HG03066 (cell line): ENCODE measurements around the gene DHX58.

ENCODE experiments used
- ATAC-seq: cut with Tn5 transposase; IDR thresholded peaks from one replicate; pipeline ENCODE4 v1.9.1; 2021; ENCODE audit warnings: low read depth; ENCODE audit not compliant: unreplicated experiment

Gene DHX58

DNA sequence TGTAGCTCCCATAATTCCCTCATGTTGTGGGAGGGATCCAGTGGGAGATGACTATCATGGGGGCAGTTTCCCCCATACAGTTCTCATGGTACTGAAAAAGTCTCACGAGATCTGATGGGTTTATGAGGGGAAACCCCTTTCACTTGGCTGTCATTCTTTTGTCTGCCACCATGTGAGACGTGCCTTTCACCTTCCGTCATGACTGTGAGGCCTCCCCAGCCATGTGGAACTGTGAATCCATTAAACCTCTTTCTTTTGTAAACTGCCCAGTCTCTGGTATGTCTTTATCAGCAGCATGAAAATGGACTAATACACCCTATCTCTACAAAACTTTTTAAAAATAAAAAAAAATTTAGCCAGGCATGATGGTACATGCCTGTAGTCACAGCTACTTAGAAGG, 55.9 kb downstream of the DHX58 start:
- no peak for ATAC-seq

DNA sequence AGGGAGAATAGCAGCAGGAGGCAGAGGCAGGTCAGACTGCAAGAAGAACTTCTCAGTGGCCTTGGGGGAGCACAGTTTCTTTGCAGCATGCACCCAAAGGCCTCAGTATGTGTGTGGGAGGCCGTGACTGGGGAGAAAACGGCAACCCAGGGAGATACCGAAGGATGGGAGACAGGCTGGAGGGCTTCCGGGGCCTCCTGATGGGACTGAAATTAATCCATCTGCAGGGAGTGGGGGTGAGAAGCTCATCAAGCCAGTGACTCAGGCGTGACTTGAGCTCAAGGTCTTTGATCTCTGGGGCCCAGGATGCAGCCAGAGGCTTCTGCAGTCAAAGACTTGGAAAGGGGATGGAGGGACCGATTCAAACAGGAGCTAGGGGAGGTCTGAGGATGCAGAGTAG, 57.0 kb downstream of the DHX58 start:
- ATAC-seq: no peak

DNA sequence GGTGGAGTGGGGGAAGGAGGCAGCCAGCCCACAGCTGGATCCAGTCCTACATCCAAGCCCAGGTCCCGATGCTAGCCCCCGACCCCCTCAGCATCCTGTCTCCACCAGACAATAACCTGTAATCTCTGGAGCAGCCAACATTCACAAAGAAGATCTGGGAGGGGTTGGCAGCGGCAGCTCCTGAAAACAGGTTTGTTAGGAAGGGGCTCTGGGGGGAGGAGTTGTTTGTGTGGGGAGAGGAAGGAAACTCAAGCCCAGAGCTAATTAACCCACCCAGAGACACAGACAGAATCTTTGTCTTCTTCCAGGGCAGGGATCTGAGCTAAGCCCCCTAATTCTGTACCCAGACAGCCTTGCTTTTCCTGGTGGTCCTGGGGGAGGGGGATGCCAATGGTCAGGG, 57.5 kb downstream of the DHX58 start:
- no peak for ATAC-seq

DNA sequence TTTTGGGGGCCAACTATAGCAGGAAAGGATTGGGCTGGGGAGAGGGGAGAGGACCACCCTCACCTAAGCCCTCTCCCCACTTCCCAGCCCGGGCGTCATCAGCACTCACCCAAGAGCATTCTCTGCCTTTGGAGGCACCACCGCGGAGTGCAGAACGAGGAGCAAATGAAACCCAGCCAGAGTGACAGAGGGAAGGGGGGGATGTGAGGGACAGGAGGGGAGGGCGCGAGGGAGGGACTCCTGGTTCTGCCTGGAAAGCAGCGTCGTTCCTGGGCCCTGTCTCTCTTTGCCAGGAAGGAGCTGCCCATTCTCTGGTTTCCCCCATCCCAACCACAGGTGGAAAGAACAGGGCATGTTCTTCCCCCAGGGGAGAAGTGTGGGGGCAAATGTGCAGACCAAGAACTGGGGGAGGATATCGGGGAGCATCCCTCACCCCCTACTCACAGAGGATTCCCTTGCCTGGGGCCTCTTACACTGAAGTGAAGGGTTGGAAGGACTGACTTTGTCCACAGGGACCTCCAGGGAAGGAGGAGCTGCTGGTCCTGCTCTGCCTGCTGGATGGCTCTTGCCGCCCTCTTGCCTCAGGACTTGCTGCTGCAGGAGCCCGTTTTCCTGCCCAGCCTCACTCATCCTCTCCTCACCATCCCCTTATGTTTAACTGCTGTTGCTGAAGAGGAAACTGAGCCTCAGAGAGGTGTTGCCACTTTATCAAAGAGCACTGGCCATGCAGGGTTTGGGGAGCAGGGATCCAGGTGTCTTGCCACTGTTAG, 58.6 kb downstream of the DHX58 start:
- no peak for ATAC-seq

DNA sequence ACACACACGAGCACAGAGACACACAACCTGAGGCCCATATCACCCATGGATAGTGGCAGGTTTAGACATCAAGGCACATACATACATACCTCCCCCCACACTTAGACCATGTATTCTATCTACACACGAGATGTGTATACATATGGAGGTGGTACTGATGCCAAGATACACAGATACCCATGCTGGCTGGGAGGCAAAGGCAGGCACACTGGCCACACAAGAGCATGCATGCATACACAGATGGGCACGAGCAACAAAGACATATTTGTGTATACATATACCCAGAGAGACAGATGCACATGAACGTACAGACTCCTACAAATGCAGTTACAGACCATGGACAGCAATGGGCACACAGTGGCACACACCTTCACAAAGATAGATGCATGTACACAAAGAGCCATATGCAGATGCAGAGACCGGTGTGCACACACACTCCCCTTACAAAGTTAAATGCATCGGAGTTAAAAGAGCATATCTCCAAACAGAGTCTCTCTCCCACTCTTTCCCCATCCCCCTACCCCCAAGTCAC, 60.1 kb downstream of the DHX58 start:
- no peak for ATAC-seq

DNA sequence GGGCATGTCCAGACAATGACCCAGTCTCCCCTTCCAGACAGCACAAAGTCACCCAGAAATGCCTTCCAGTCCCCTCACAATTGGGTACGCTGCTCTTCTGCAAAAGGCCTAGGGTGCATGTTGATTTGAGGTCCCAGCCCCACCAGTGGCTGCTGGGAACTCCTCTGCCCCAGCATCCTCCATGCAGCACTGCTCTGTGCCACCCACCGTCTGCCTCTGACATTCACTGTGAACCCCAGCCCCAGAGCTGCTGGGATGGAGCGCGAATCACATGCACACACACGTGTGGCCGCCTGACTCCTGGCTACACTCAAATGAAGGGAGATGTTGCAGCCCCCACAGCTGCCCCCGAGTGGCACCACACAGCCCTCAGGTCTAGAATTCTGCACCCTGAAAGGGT, 60.9 kb downstream of the DHX58 start:
- ATAC-seq: no peak
